K562 (cell line): ENCODE data around the gene ETHE1. TPM values are rescaled to one million over a fixed set of nuclear protein-coding genes. Genes with fewer than 3 reads are reported as not detected.

Source experiments
- ATF7 ChIP-seq: fragments of 450-650 bp; IDR thresholded peaks from 2 replicates; pipeline ENCODE4 v1.7.1; 2014; ENCODE audit warnings: mild to moderate bottlenecking, moderate library complexity
- BCLAF1 ChIP-seq, 2 experiments: fragments of 450-650 bp in 1 of 2; IDR thresholded peaks; 2 replicates each; pipeline ENCODE4 v1.6.1; 2011 to 2017; ENCODE audit warnings: low read depth in 2 of 2, antibody characterized with exemption in 1 of 2, borderline replicate concordance in 1 of 2, low read length in 1 of 2, mild to moderate bottlenecking in 1 of 2, mixed read lengths in 1 of 2; ENCODE audit not compliant: control insufficient read depth in 1 of 2
- C11orf30 ChIP-seq: fragments of 450-650 bp; IDR thresholded peaks from 2 replicates; pipeline ENCODE4 v1.6.1; 2016; ENCODE audit warnings: low read depth, mild to moderate bottlenecking
- HMGN3 ChIP-seq: IDR thresholded peaks from 2 replicates; pipeline ENCODE4 v1.6.1; 2011; ENCODE audit warnings: borderline replicate concordance, low read depth, mild to moderate bottlenecking, mixed read lengths, low read length; ENCODE audit not compliant: insufficient read length; ENCODE audit errors: extremely low read depth
- JUN ChIP-seq, 2 experiments: sonication (generic) in 1 of 2; formaldehyde crosslinking in 1 of 2; IDR thresholded peaks; 2 replicates each; pipeline versions ENCODE4 v1.6.1 to v1.8.0; 2012 to 2022; ENCODE audit warnings: borderline replicate concordance in 2 of 2, mild to moderate bottlenecking in 2 of 2, improper control_type of control experiment in 1 of 2, low read depth in 1 of 2, low read length in 1 of 2, missing genetic modification reagents in 1 of 2
- KHSRP ChIP-seq: fragments of 450-650 bp; IDR thresholded peaks from 2 replicates; pipeline ENCODE4 v1.6.1; 2017
- KLF16 ChIP-seq: IDR thresholded peaks from 2 replicates; pipeline ENCODE4 v1.6.1; 2016; ENCODE audit warnings: antibody characterized with exemption
- L3MBTL2 ChIP-seq: fragments of 450-650 bp; IDR thresholded peaks from 2 replicates; pipeline ENCODE4 v1.6.1; 2016; ENCODE audit warnings: mild to moderate bottlenecking, moderate library complexity
- MYC ChIP-seq, 2 experiments: fragments of 250-450 bp in 1 of 2; sonication (Bioruptor Pico) in 1 of 2; IDR thresholded peaks; 2 replicates each; pipeline versions ENCODE4 v1.5.1 to v1.6.1; 2012 to 2021; ENCODE audit warnings: low read depth in 2 of 2, borderline replicate concordance in 1 of 2, improper control_type of control experiment in 1 of 2, low read length in 1 of 2, mild to moderate bottlenecking in 1 of 2, moderate library complexity in 1 of 2
- NR2C2 ChIP-seq, 2 experiments: fragments of 200-800 bp in 1 of 2; sonication (Bioruptor generic) in 1 of 2; sonication (generic) in 1 of 2; formaldehyde crosslinking in 1 of 2; IDR thresholded peaks; 2 replicates each; pipeline versions ENCODE4 v1.6.1 to v1.8.0; 2016 to 2022; ENCODE audit warnings: mild to moderate bottlenecking in 1 of 2, missing compliant biosample characterization in 1 of 2, missing genetic modification characterization in 1 of 2, missing genetic modification reagents in 1 of 2
- POLR2B ChIP-seq: fragments of 450-650 bp; IDR thresholded peaks from 2 replicates; pipeline ENCODE4 v1.6.1; 2018; ENCODE audit warnings: low read depth; ENCODE audit not compliant: partially characterized antibody
- RBM34 ChIP-seq: fragments of 200-400 bp; formaldehyde crosslinking; IDR thresholded peaks from 2 replicates; pipeline ENCODE4 v1.6.1; 2018; ENCODE audit warnings: low read length, borderline replicate concordance; ENCODE audit not compliant: insufficient read depth
- RCOR1 ChIP-seq, 2 experiments: IDR thresholded peaks; 2 replicates each; pipeline ENCODE4 v1.6.1; 2012; ENCODE audit warnings: low read depth in 2 of 2, low read length in 2 of 2, borderline replicate concordance in 1 of 2, improper control_type of control experiment in 1 of 2
- RFX5 ChIP-seq: IDR thresholded peaks from 2 replicates; pipeline ENCODE4 v1.6.1; 2011; ENCODE audit warnings: low read depth, mild to moderate bottlenecking, improper control_type of control experiment, low read length
- SIN3A ChIP-seq, 2 experiments: fragments of 150-350 bp in 1 of 2; IDR thresholded peaks; 2 replicates each; pipeline ENCODE4 v1.6.1; 2011 to 2016; ENCODE audit warnings: borderline replicate concordance in 2 of 2, low read depth in 2 of 2, low read length in 2 of 2, mild to moderate bottlenecking in 2 of 2, moderate library complexity in 2 of 2; ENCODE audit not compliant: control insufficient read depth in 1 of 2
- TCFL5 ChIP-seq: fragments of 250-450 bp; sonication (Bioruptor Pico); conservative IDR thresholded peaks from 2 replicates; pipeline ENCODE4 v1.6.1; 2021; ENCODE audit warnings: mild to moderate bottlenecking, moderate library complexity, matching md5 sums
- ZBTB49 ChIP-seq: sonication (generic); formaldehyde crosslinking; IDR thresholded peaks from 2 replicates; pipeline ENCODE4 v1.8.0; 2022; ENCODE audit warnings: missing genetic modification reagents, mild to moderate bottlenecking, borderline replicate concordance
- ZNF696 ChIP-seq: fragments of 250-450 bp; sonication (Bioruptor Pico); conservative IDR thresholded peaks from 2 replicates; pipeline ENCODE4 v1.4.0; 2020; ENCODE audit warnings: mild to moderate bottlenecking, moderate library complexity
- ZNF75A ChIP-seq: fragments of 450-650 bp; formaldehyde crosslinking; IDR thresholded peaks from 2 replicates; pipeline ENCODE4 v1.4.0; 2020; ENCODE audit warnings: mild to moderate bottlenecking
- ZNF778 ChIP-seq: fragments of 450-650 bp; formaldehyde crosslinking; IDR thresholded peaks from 2 replicates; pipeline ENCODE4 v1.4.0; 2020; ENCODE audit warnings: mild to moderate bottlenecking, moderate library complexity
- polyA plus RNA-seq, 8 experiments: library from polyadenylated mRNA; depleted of rRNA in 4 of 8; stranded (reverse) in 5 of 8; unstranded in 3 of 8; fragments of >200 nt; fragmentation: Nextera tagmentation in 2 of 8; fragmentation: Illumina TruSeq in 1 of 8; extraction: Ambion mirVana in 2 of 8; extraction: Trizol in 1 of 8; gene quantifications; 2 replicates each; pipeline versions ENCODE4 v1.2.1 to v1.2.3, GENCODE V29; 2011 to 2014; ENCODE audit warnings: inconsistent platforms in 1 of 8, missing spikeins in 1 of 8
- total RNA-seq, 7 experiments: library from RNA; depleted of rRNA in 6 of 7; stranded (reverse); fragments of >200 nt in 6 of 7; fragmentation: Illumina TruSeq in 2 of 7; extraction: Trizol in 2 of 7; gene quantifications; 2 replicates each; pipeline versions ENCODE4 v1.2.1 to v1.2.3, GENCODE V29; 2011 to 2021; ENCODE audit warnings: low replicate concordance in 1 of 7

Gene ETHE1
- total and polyA plus RNA-seq, 9 of the 15 experiments (the other 6 are each of a cell fraction or from before 2014, with no cell fraction given), result 2.9 to 21.0 (median 10.2) TPM

GRCh38 chr19:43526884-43527859 lies at the start of gene ETHE1 (continued):
- no peak for TF ChIP-seq KLF16
- TF ChIP-seq HMGN3, result peak; percentile 55
- TF ChIP-seq ZBTB49, result no peak
- 0 out of 2 replicates have a peak, but pooled peaks have one; percentile 28 for TF ChIP-seq ATF7
- TF ChIP-seq ZNF778 (CRISPR knock-in tag), result no peak
- no peak for TF ChIP-seq ZNF696 (CRISPR knock-in tag)
- TF ChIP-seq JUN (IDR thresholded peaks at IDR 0.05; ENCODE audit: borderline replicate concordance, low read depth, low read length), result no peak
- TF ChIP-seq JUN (CRISPR knock-in tag; IDR thresholded peaks at IDR 0.05; ENCODE audit: borderline replicate concordance), result no peak
- TF ChIP-seq KHSRP, result no peak
- peak; percentile 93 for TF ChIP-seq L3MBTL2
- no peak for TF ChIP-seq RFX5
- no peak for TF ChIP-seq ZNF75A (CRISPR knock-in tag)
- no peak for TF ChIP-seq TCFL5
- TF ChIP-seq RBM34, result no peak
- no peak for TF ChIP-seq C11orf30
- TF ChIP-seq NR2C2 (CRISPR knock-in tag; IDR thresholded peaks at IDR 0.05), result no peak
- TF ChIP-seq NR2C2 (tag; IDR thresholded peaks at IDR 0.05), result peak; percentile 93
- no peak for TF ChIP-seq MYC (IDR thresholded peaks at IDR 0.05; ENCODE audit: low read depth, low read length)
- TF ChIP-seq MYC (CRISPR knock-in tag; IDR thresholded peaks at IDR 0.05; ENCODE audit: borderline replicate concordance, low read depth), result no peak
- TF ChIP-seq RCOR1 (IDR thresholded peaks at IDR 0.05; ENCODE audit: borderline replicate concordance in 1 of 2, low read depth in 2 of 2, low read length in 2 of 2), result no peak
- 0 out of 4 replicates have a peak, but pooled peaks of 1 of the 2 experiments have one; percentile 50 for TF ChIP-seq SIN3A (IDR thresholded peaks at IDR 0.05; ENCODE audit: borderline replicate concordance in 2 of 2, control insufficient read depth in 1 of 2, low read depth in 2 of 2, low read length in 2 of 2)
- TF ChIP-seq BCLAF1 (IDR thresholded peaks at IDR 0.05; ENCODE audit: borderline replicate concordance in 1 of 2, control insufficient read depth in 1 of 2, low read depth in 2 of 2, low read length in 1 of 2), result no peak
- peak; percentile 48 for TF ChIP-seq POLR2B
